Neutrophil (primary cell): ENCODE data around the gene RASGRF1.

ENCODE experiments used
- H3K27ac ChIP-seq: fragments of 200-600 bp; sonication (generic); 2 replicates; pipeline ENCODE4 v1.5.1; 2016; ENCODE audit warnings: mild to moderate bottlenecking, moderate library complexity
- H3K27me3 ChIP-seq: fragments of 200-600 bp; sonication (generic); 2 replicates; pipeline ENCODE4 v1.6.0; 2016; ENCODE audit warnings: mild to moderate bottlenecking
- H3K36me3 ChIP-seq: fragments of 200-600 bp; sonication (generic); 2 replicates; pipeline ENCODE4 v1.5.1; 2017
- H3K4me1 ChIP-seq, 2 experiments: fragments of 200-600 bp in 1 of 2; sonication (generic) in 1 of 2; 1 replicate in 1 of 2; 2 replicates in 1 of 2; pipeline versions ENCODE4 v1.5.1 to v1.6.1; 2013 to 2016; ENCODE audit warnings: low read depth in 1 of 2, low read length in 1 of 2, mild to moderate bottlenecking in 1 of 2, moderate library complexity in 1 of 2; ENCODE audit not compliant: control insufficient read depth in 1 of 2, insufficient read depth in 1 of 2
- H3K4me3 ChIP-seq, 2 experiments: fragments of 200-600 bp in 1 of 2; sonication (generic) in 1 of 2; 1 replicate in 1 of 2; 2 replicates in 1 of 2; pipeline ENCODE4 v1.5.1; 2013 to 2016; ENCODE audit warnings: low read depth in 1 of 2, low read length in 1 of 2, mild to moderate bottlenecking in 1 of 2, moderate library complexity in 1 of 2
- H3K9me3 ChIP-seq: fragments of 200-600 bp; sonication (generic); 2 replicates; pipeline ENCODE4 v1.5.1; 2016
- CTCF ChIP-seq: fragments of 200-600 bp; sonication (generic); IDR thresholded peaks from 2 replicates; pipeline ENCODE4 v1.5.1; 2016; ENCODE audit warnings: antibody characterized with exemption

RASGRF1 gene

DNA sequence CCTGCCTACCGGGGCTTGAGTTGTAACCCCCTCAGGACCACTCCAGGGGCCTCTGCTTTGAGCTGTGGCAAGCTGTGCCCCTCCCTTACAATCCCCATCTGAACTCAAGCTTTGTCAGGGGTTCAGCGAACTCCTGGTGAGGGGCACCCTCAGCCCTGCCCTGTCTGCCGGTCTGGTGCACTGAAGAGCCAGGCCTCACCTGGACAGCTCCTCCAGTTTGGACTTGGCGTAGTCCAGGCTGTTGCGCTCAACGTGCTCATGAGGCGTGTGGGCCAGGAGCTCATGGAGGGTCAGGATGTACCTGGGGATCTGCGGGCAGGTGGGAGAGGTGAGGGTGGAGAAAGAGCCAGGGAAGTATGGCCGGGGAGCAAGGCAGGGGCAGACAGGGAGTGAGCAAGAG lies 59.4 kb downstream of the RASGRF1 start:
- H3K4me1 ChIP-seq, result no peaks in the 10 kb centered on the region
- H3K27ac ChIP-seq, result no peak overlapping the region
- peaks cover 16% of the 10 kb centered on the region for H3K27me3 ChIP-seq
- TF ChIP-seq CTCF, result no peak
- no peaks in the 10 kb centered on the region for H3K36me3 ChIP-seq
- no peak overlapping the region for H3K4me3 ChIP-seq
- H3K9me3 ChIP-seq, result no peaks in the 10 kb centered on the region

GRCh38 chr15:79030470-79030869 lies 60.1 kb downstream of the RASGRF1 start:
- Histone ChIP-seq H3K27me3 (peaks cover 9% of the 10 kb centered on the region), H3K9me3 (no peaks in the 10 kb centered on the region), H3K4me1 (no peaks in the 10 kb centered on the region), H3K27ac (no peak overlapping the region), H3K4me3 (no peak overlapping the region), H3K36me3 (no peaks in the 10 kb centered on the region)
- no peak for TF ChIP-seq CTCF

DNA sequence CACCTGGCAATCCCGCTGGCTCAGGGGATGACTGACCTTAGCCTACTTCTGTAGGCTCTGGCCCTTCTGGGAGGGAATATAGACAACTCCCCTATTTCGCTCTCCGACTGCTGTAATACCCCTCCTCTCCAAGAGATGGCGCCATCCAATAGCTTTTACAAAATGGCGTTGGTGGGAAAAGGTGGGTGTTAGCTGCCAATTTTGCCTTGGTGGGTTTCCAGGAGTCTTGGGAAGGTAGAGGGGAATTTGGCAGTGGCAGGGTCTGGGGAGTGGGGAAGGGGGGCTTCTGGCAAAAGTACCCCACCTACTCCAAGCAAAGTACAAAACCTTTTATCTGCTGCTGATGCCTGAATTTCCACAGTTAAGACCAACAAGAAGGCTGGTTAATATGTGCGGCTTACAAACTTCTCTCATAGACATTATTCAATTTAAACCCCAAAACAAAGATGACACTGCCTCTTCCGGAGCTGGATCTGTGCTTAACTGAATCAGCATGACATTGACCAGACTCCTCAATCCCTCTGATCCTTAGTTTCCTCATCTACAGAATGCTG lies 62.1 kb downstream of the RASGRF1 start:
- Histone ChIP-seq H3K9me3 (no peaks in the 10 kb centered on the region), H3K27ac (no peak overlapping the region), H3K4me1 (no peaks in the 10 kb centered on the region), H3K4me3 (no peak overlapping the region), H3K36me3 (no peaks in the 10 kb centered on the region), H3K27me3 (no peaks in the 10 kb centered on the region)
- TF ChIP-seq CTCF, result peak; percentile 45

- Histone ChIP-seq H3K27ac (no peak overlapping the region), H3K4me3 (no peak overlapping the region), H3K9me3 (no peaks in the 10 kb centered on the region), H3K27me3 (no peaks in the 10 kb centered on the region), H3K36me3 (no peaks in the 10 kb centered on the region), H3K4me1 (no peaks in the 10 kb centered on the region)
- TF ChIP-seq CTCF, result no peak
Observed at GRCh38 chr15:79027532-79028410, 62.8 kb downstream of the RASGRF1 start.

GRCh38 chr15:79025802-79026201 lies 64.8 kb downstream of the RASGRF1 start:
- H3K27ac ChIP-seq, result no peak overlapping the region
- no peak for TF ChIP-seq CTCF
- H3K4me1 ChIP-seq, result no peaks in the 10 kb centered on the region
- no peaks in the 10 kb centered on the region for H3K9me3 ChIP-seq
- H3K36me3 ChIP-seq, result no peaks in the 10 kb centered on the region
- no peaks in the 10 kb centered on the region for H3K27me3 ChIP-seq
- H3K4me3 ChIP-seq, result no peak overlapping the region
